Measurements from ENCODE around the gene SBNO2.

- TF ChIP-seq CTCF (IDR thresholded peaks at IDR 0.05; ENCODE audit: low read depth, low read length, missing input control) (no peak), RAD21 (IDR thresholded peaks at IDR 0.05) (no peak), EGR1 (IDR thresholded peaks at IDR 0.05; ENCODE audit: low read depth in 2 of 2) (no peak), GABPA (IDR thresholded peaks at IDR 0.05 in 1 of 2, conservative IDR thresholded peaks at IDR 0.05 in 1 of 2) (no peak), YY1 (IDR thresholded peaks at IDR 0.05) (no peak)
- TF ChIP-seq, protein P1, sequence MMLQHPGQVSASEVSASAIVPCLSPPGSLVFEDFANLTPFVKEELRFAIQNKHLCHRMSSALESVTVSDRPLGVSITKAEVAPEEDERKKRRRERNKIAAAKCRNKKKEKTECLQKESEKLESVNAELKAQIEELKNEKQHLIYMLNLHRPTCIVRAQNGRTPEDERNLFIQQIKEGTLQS (IDR thresholded peaks at IDR 0.05): no peak
Measured at GRCh38 chr19:1094655-1094977, 79.5 kb downstream of the SBNO2 start.

Data from liver (tissue), 3 donors.